A673 (cell line): ENCODE data around the gene UQCRFS1.

Experiments
- CTCF ChIP-seq: fragments of 300-800, 200-600 bp; sonication (generic); conservative IDR thresholded peaks from 2 replicates; pipeline ENCODE4 v1.5.1; 2017; ENCODE audit warnings: low read depth, mild to moderate bottlenecking, antibody characterized with exemption, low read length, moderate library complexity, mixed read lengths
- EZH2 ChIP-seq: fragments of 200-600 bp; sonication (generic); IDR thresholded peaks from 2 replicates; pipeline ENCODE4 v1.6.1; 2017; ENCODE audit warnings: borderline replicate concordance, low read depth, mild to moderate bottlenecking, mixed read lengths, antibody characterized with exemption, low read length; ENCODE audit not compliant: poor library complexity, severe bottlenecking

DNA sequence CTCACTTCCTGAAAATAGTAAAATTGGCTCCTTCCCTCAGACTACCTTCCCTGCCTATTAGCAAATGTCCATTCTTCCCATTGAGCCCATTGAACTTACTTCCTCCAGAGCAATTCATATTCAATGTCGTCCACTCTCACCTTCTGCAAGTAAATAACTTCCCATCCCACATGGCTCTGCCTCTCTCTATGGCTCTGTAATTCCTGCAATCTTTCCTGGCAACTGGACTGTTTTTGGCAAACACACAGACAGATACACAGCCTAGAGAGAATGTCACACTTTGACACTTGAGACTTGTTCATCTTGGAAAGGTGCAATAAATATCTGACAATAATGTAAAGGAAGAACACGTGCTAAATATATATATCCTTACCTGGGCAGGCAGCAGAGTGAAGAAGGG, 18.3 kb downstream of the UQCRFS1 start:
- TF ChIP-seq CTCF (no peak), EZH2 (no peak)
